ENCODE data around the gene FBXO47.

GRCh38 chr17:38926293-38927070 is 40.7 kb downstream of the FBXO47 start:
- TF ChIP-seq POLR2AphosphoS5 (IDR thresholded peaks at IDR 0.05; ENCODE audit: borderline replicate concordance, low read depth, low read length) (no peak), EZH2 (IDR thresholded peaks at IDR 0.05) (no peak)
